Vagina (tissue), 2 donors: ENCODE data around the gene NR1H4. TPM values are rescaled to one million over a fixed set of nuclear protein-coding genes. Genes with fewer than 3 reads are reported as not detected.
"Not testable (repeated sequence)": the region's sequence is repeated elsewhere in the genome, so short reads cannot be mapped to it uniquely, and the experiment has no call there.

Experiments used
- DNase-seq, 2 donors: peaks; one replicate each; pipeline ENCODE4 v3.0.0-alpha.2; 2017; ENCODE audit errors: extremely low spot score in 2 of 2
- H3K27ac ChIP-seq: fragments of 200-600 bp; sonication (generic); one replicate; pipeline ENCODE4 v1.5.1; 2019
- H3K27me3 ChIP-seq: fragments of 200-600 bp; sonication (generic); one replicate; pipeline ENCODE4 v1.5.1; 2019
- H3K36me3 ChIP-seq, 2 donors: fragments of 200-600 bp; sonication (generic); one replicate each; pipeline ENCODE4 v1.5.1; 2017 to 2019
- H3K4me1 ChIP-seq: fragments of 200-600 bp; sonication (generic); one replicate; pipeline ENCODE4 v1.5.1; 2019
- H3K4me3 ChIP-seq, 2 donors: fragments of 200-600 bp; sonication (generic); 1 replicate in 1 of 2; 2 replicates in 1 of 2; pipeline ENCODE4 v1.5.1; 2016 to 2019
- H3K9me3 ChIP-seq: fragments of 200-600 bp; sonication (generic); one replicate; pipeline ENCODE4 v1.5.1; 2019
- CTCF ChIP-seq, 3 experiments: fragments of 450-650 bp in 2 of 3; fragments of 200-600 bp in 1 of 3; sonication (generic) in 1 of 3; IDR thresholded peaks; one replicate each; pipeline ENCODE4 v1.5.1; 2017 to 2019; ENCODE audit warnings: antibody characterized with exemption in 3 of 3, mild to moderate bottlenecking in 2 of 3, moderate library complexity in 2 of 3
- POLR2A ChIP-seq, 2 donors: fragments of 450-650 bp; IDR thresholded peaks; one replicate each; pipeline ENCODE4 v1.6.1; 2017; ENCODE audit warnings: antibody characterized with exemption in 2 of 2, mild to moderate bottlenecking in 2 of 2, moderate library complexity in 2 of 2
- POLR2AphosphoS5 ChIP-seq, 2 donors: sonication (generic); formaldehyde crosslinking; IDR thresholded peaks; one replicate each; pipeline ENCODE4 v1.9.0; 2017; ENCODE audit warnings: antibody characterized with exemption in 2 of 2, mild to moderate bottlenecking in 2 of 2, low read depth in 1 of 2; ENCODE audit not compliant: insufficient read depth in 1 of 2
- intact Hi-C: fragments of 100-400 bp; cut with DNase I; formaldehyde crosslinking; loops from one replicate; pipeline ENCODE4 v1.15.1; 2023
- small RNA-seq: library from RNA; depleted of rRNA; stranded (forward); fragments of <200 nt; gene quantifications from one replicate; pipeline ENCODE3, GENCODE V24; 2016
- total RNA-seq: library from RNA; depleted of rRNA; stranded (reverse); fragments of >200 nt; gene quantifications from one replicate; pipeline ENCODE4 v1.2.3, GENCODE V29; 2016

Gene NR1H4
- total RNA-seq, 1 donor from 2014 or later: not detected

GRCh38 chr12:100601626-100602025 lies 128.0 kb downstream of the NR1H4 start:
- intact Hi-C loops: no loop called here
- no peaks in the 10 kb centered on the region for H3K4me1 ChIP-seq
- DNase-seq: no peak
- TF ChIP-seq POLR2A (IDR thresholded peaks at IDR 0.05): no peak
- no peak for TF ChIP-seq POLR2AphosphoS5 (IDR thresholded peaks at IDR 0.05; ENCODE audit: insufficient read depth in 1 of 2, low read depth in 1 of 2)
- no peak for TF ChIP-seq CTCF (IDR thresholded peaks at IDR 0.05)
- no peaks in the 10 kb centered on the region for H3K36me3 ChIP-seq
- H3K9me3 ChIP-seq: no peaks in the 10 kb centered on the region
- H3K27me3 ChIP-seq: no peaks in the 10 kb centered on the region
- H3K4me3 ChIP-seq: no peak overlapping the region
- H3K27ac ChIP-seq: no peak overlapping the region

- DNase-seq, H3K27ac ChIP-seq, H3K36me3 ChIP-seq, H3K4me3 ChIP-seq, intact Hi-C loops, H3K4me1 ChIP-seq, H3K27me3 ChIP-seq, H3K9me3 ChIP-seq: not testable (repeated sequence)
Observed at GRCh38 chr12:100602997-100603396, 129.3 kb downstream of the NR1H4 start.

- intact Hi-C loops: no loop called here
- no peaks in the 10 kb centered on the region for H3K4me1 ChIP-seq
- no peaks in the 10 kb centered on the region for H3K36me3 ChIP-seq
- H3K27ac ChIP-seq: no peak overlapping the region
- no peak overlapping the region for H3K4me3 ChIP-seq
- no peaks in the 10 kb centered on the region for H3K27me3 ChIP-seq
- H3K9me3 ChIP-seq: no peaks in the 10 kb centered on the region
- DNase-seq: no peak
- TF ChIP-seq POLR2A (IDR thresholded peaks at IDR 0.05): no peak
- TF ChIP-seq CTCF (IDR thresholded peaks at IDR 0.05): no peak
- TF ChIP-seq POLR2AphosphoS5 (IDR thresholded peaks at IDR 0.05; ENCODE audit: insufficient read depth in 1 of 2, low read depth in 1 of 2): no peak
Observed at GRCh38 chr12:100608776-100609175, 135.1 kb downstream of the NR1H4 start.

- no peak for DNase-seq
- H3K4me1 ChIP-seq: no peaks in the 10 kb centered on the region
- no peaks in the 10 kb centered on the region for H3K9me3 ChIP-seq
- TF ChIP-seq CTCF (IDR thresholded peaks at IDR 0.05) (no peak), POLR2AphosphoS5 (IDR thresholded peaks at IDR 0.05; ENCODE audit: insufficient read depth in 1 of 2, low read depth in 1 of 2) (no peak)
- no peaks in the 10 kb centered on the region for H3K36me3 ChIP-seq
- intact Hi-C loops: no loop called here
- H3K27me3 ChIP-seq: no peaks in the 10 kb centered on the region
- H3K27ac ChIP-seq: no peak overlapping the region
- H3K4me3 ChIP-seq: no peak overlapping the region
Observed at GRCh38 chr12:100610666-100611430, 137.2 kb downstream of the NR1H4 start.

- intact Hi-C loops: no loop called here
- DNase-seq: no peak
- no peaks in the 10 kb centered on the region for H3K4me1 ChIP-seq
- no peaks in the 10 kb centered on the region for H3K27me3 ChIP-seq
- TF ChIP-seq POLR2A (IDR thresholded peaks at IDR 0.05) (no peak), POLR2AphosphoS5 (IDR thresholded peaks at IDR 0.05; ENCODE audit: insufficient read depth in 1 of 2, low read depth in 1 of 2) (no peak)
- H3K9me3 ChIP-seq: no peaks in the 10 kb centered on the region
- H3K27ac ChIP-seq: no peak overlapping the region
- no peaks in the 10 kb centered on the region for H3K36me3 ChIP-seq
- no peak overlapping the region for H3K4me3 ChIP-seq
Observed at GRCh38 chr12:100612606-100613005, 138.9 kb downstream of the NR1H4 start.

Small RNAs within 50 kb of the gene (small RNA-seq; reads per million reads assigned to genes)
- not detected for gene AC010200.2

Other genes starting within 250 kb of the NR1H4 start
- not detected for gene DEPDC4, start 206.8 kb upstream of the NR1H4 start, total RNA-seq
- 48.1 TPM for gene SCYL2, start 206.7 kb upstream of the NR1H4 start, total RNA-seq
- not detected for gene SLC17A8, start 116.8 kb upstream of the NR1H4 start, total RNA-seq
- 2.5 TPM for gene GAS2L3, start 99.8 kb downstream of the NR1H4 start, total RNA-seq